Measurements from ENCODE around the gene ACMSD. TPM values are rescaled to one million over a fixed set of nuclear protein-coding genes. Genes with fewer than 3 reads are reported as not detected.
"Not testable (repeated sequence)": the region's sequence is repeated elsewhere in the genome, so short reads cannot be mapped to it uniquely, and the experiment has no call there.

Gene ACMSD
- 47.0 TPM for total RNA-seq

DNA sequence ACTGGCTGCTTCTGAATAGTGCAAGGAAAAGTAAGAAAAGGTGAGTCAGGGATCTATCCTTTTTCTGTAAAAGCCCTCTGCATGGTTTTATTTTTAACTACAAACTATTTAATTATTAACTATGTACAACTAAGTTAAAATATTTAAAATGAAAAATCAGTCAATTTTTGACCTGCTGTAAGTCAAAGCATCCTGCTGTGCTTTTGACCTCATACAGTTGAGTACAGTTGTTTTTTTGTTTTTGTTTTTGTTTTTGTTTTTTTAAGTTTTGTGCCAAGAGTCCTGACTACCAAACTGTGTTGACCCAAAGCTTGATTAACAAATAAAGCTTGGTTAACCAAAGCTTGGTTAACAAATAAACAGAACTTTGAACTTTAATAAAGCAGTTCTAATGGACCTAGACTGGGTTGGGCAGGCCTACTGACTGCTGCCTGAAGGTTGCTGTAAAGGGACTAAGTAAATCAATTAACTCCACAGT lies at the start of gene ACMSD:
Gene ACMSD (plus strand): TSS at position 474 of the 478 bp plus-strand sequence. CDS start 67 bp downstream, outside the sequence.
- no peak for DNase-seq (ENCODE audit: low spot score)

DNA sequence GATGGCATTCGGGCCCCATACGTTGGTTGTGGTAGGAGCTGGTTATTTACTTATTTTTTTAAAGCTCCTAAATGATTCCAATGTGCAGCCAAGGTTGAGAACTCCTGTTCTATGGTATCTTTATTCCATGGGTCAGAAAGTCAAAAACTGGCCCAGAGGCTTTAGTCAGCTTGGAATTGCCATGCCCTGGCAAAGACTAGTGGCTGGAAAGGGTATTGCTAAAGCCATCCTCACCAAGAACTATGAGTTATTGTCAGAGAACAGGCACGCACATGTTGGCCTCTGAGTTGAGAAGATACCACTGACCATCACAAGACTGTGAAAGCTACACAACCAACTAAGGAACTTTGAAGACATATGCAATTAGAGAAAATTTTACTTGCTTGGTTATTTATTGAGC lies 47.9 kb upstream of the ACMSD start:
- no peak for DNase-seq (ENCODE audit: low spot score)

DNA sequence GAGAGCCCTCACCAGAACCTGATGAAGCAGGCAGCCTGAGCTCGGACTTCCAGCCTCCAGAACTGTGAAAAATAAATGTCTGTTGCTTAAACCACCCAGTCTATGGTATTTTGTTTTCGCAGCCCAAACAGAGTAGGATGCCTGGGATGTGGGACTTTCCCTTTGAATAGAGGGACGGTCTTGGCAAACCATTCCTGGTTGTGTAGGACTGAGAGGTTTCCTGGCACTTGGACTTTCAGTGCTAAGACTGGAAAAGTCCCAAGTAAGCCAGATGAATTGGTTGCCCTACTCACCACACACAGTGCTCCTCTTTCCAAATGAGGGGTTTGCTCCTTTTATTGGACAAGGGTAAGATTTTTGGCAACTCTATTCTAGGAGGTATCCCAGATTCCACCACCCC lies 46.8 kb upstream of the ACMSD start:
- no peak for DNase-seq (ENCODE audit: low spot score)

DNA sequence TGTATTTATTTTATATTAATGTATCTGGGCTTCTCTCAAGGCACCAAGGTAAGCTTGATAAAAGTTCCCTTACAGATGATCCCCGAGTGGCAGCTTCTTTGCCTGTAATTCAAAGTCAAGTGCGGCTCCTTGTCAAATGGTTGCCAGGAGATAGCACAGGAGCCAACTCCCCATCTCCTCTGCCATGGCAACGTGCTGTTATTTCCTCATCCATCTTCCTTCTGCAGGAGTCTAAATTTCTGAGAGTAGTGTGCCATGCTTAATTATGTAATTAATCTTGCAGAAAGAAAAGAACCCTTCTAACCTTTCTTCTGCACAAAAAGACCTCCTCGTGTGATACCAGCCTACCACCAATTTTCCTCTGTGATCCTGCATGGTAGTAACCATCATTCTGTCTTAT lies 46.2 kb upstream of the ACMSD start:
- no peak for DNase-seq (ENCODE audit: low spot score)

DNA sequence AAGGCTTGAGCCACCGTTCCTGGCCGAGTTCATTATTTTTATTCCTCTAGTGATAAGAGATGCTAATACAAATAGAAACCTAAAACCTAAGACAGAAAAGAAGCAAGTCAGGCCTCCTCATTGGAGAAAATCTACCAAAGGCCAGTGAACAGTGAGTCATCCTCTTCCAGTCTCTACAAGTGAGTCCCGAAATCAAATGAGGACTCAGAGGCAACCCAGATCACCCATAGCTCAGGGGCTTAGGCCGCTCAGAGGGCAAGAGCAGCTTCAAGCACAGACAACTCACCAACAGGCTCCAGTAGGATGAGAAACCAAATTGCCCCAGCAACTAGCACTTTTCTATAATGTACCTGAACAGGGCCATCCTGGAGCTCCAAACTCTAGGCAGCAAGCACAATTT lies 42.7 kb upstream of the ACMSD start:
- DNase-seq (ENCODE audit: low spot score) = no peak

DNA sequence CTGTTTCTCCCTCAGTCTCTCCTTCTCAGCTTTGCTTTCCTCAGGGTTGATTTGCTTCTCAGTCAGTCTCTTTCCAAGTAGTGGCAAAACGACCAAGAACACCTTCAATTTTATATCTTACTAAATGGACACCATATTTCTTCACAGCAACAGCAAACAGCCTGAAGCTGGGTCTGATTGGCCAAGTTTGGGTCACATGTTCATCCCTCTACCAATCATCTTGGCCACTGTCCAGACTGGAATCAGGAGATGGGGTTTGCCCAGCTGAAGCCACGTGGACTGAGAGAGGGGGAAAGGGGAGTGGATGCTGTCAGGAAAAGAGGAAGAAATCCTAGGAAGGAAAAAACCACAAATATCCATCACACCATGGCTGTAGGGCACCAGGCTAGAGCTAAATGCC lies 42.0 kb upstream of the ACMSD start:
- DNase-seq (ENCODE audit: low spot score) = no peak

DNA sequence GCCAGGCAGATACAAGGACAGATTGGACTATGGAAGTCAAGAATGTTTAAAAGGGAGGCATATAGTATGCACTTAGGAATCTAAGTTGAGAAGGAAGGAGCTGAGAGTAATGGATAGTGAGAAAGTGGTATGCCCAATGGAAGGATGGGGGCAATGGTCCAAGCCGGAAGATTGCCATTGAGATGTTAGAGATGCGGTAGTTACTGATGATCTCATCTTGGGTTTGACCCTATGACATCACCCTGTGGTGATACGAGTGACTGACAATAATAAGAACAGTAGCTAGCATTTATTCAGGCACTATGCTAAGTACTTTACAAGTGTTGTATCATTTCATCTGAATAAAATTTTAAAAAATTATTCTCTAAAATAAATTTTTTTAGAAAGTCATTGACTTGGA lies 38.5 kb upstream of the ACMSD start:
- no peak for DNase-seq (ENCODE audit: low spot score)

DNA sequence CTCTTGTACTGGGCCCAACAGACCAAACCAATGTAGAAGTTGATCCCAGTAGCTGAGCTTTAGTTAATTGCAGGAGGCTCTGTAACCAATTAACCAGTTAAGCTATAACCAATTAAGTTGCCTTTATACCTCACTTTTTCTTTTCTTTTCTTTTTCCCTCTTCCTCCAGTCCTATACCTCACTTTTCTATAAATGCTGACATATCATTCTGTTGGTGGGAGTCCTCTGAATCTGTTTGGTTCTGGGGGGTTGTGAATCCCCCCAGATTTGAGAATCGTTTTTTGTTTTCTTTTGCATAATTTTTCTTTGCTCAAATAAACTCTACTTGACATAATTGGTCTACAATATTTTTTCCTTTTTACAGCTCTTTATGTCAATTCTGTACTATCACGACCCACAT lies 38.1 kb upstream of the ACMSD start:
- DNase-seq (ENCODE audit: low spot score) = no peak

DNA sequence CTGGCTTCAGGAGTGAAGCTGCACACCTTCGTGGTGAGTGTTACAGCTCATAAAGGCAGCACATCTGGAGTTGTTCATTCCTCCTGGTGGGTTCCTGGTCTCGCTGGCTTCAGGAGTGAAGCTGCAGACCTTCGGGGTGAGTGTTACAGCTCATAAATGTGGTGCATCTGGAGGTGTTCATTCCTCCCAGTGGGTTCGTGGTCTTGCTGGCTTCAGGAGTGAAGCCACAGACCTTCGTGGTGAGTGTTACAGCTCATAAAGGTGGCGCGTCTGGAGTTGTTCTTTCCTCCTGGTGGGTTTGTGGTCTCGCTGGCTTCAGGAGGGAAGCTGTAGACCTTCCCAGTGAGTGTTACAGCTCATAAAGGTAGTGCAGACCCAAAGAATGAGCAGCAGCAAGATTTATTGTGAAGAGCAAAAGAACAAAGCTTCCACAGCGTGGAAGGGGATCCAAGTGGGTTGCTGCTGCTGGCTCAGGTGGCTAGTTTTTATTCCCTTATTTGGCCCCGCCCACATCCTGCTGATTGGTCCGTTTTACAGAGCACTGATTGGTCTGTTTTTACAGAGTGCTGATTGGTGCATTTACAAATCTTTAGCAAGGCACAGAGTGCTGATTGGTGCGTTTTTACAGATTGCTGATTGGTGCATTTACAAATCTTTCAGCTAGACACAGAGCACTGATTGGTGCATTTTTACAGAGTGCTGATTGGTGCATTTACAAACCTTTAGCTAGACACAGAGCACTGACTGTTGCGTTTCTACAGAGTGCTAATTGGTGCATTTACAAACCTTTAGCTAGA lies 34.6 kb upstream of the ACMSD start:
- DNase-seq (ENCODE audit: low spot score) = not testable (repeated sequence)

DNA sequence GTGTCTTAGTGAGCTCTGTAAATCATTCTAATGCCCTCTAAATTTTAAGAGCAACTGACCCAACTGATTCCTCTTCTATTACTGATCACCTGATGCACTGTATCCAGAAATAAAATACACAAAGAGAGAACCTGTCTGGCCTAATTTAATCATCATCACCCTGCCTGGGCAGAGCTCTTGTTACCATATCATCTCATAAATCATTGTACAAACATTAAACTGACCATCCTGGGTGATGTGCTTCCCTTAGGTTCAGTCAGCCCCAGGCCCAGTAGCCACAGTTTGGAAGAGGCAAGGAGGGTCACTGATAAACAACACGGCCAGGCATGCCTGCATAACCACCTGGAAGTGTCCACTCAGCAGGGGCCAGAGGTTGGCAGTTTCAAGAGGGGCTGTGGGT lies 22.7 kb upstream of the ACMSD start:
- no peak for DNase-seq (ENCODE audit: low spot score)

DNA sequence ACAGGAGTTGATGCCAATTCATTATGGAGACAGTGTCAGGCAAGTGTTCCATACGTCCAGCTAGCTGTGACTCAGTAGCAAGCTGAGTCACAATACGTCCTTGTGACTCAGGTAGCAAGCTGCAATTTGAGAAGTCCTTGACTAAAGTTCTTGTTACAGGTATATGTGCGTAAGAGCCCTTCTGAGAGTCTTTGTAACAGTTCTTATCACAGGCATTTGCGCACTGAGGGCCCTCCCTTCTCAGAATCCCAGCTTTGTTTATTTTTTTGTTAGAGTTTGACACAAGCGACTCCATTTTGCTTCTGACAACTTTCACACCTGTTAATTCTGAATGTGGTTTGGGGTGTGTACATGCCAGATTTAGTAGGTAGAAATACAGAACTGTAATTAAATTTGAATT lies 20.1 kb upstream of the ACMSD start:
- no peak for DNase-seq (ENCODE audit: low spot score)

DNA sequence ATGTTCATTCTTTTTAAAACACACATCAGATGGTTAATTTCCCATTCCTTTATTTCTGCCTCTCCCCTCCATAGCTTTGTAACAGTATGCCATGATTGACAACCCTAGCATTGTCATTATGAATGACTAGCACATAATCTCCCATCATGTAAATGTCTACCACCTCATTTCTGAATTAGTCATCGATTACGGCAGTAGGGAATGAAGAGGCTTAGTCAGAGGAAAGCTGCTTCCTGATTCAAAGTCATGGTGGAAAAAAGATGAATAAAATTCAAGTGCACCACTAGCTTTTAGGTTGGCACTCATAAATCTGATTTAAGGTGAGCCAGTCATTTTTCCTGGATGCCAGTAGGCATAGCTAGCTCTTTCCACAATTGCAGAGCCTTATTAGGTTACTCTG lies 19.1 kb upstream of the ACMSD start:
- DNase-seq (ENCODE audit: low spot score) = no peak

DNA sequence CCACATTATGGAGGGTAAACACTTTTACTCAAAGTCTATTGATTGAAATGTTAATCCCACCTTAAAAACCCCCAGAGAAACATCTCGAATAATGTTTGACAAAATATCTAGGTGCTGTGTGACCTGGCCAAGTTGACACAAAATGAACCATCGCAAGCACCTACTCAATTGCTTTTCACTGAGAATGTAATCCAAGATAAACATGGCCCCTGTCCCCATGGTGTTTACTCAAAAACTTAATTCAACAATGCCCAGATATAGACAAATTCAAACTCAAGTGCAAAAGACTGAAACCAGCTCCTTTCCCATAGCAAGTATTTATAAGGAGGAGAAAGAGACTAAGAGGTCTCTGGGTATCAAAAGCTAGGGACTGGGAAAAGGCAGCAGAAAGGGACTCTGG lies 15.0 kb upstream of the ACMSD start:
- DNase-seq (ENCODE audit: low spot score) = no peak

DNA sequence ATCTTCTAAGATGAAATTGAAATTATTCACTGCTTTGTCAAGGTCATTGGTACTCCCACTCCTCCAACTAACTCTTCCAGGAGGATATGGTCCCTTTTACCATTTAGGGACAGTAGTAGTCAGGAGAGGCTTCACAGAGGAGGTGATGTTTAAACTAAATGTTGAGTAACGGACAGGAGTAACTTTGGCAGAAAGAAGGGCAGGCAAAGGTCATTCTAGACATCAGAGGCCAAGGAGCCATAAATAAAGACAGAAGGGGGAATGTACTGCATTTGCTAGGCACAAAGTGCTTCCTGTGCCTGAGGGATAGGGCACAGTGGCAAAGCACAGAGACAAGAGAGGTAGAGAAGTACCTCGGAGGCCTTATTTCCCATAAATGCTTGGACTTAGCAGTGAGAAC lies 14.6 kb upstream of the ACMSD start:
- DNase-seq (ENCODE audit: low spot score) = no peak

DNA sequence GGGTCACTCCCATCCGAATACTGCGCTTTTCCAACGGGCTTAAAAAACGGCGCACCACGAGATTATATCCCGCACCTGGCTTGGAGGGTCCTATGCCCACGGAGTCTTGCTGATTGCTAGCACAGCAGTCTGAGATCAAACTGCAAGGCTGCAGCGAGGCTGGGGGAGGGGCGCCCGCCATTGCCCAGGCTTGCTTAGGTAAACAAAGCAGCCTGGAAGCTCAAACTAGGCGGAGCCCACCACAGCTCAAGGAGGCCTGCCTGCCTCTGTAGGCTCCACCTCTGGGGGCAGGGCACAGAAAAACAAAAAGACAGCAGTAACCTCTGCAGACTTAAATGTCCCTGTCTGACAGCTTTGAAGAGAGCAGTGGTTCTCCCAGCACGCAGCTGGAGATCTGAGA lies 12.7 kb upstream of the ACMSD start:
- not testable (repeated sequence) for DNase-seq (ENCODE audit: low spot score)

DNA sequence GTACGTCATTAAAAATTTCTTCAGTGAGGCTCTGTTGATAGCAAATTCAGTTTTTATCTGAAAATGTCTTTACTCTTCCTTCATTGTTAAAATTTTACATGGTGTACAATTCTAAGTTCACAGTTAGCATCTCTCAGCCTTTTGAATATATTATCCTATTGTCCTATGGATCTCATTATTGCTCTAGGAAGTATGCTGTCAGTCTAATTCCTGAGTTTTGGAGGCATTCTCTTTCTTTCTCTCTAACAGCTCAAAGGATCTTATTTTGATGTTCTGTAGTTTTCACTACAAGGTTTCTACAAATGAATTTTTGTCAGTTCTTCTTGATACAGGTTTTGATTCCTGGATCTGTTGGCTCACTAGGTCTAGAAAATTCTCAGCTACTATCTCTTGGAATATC lies 2.9 kb upstream of the ACMSD start:
- no peak for DNase-seq (ENCODE audit: low spot score)

DNA sequence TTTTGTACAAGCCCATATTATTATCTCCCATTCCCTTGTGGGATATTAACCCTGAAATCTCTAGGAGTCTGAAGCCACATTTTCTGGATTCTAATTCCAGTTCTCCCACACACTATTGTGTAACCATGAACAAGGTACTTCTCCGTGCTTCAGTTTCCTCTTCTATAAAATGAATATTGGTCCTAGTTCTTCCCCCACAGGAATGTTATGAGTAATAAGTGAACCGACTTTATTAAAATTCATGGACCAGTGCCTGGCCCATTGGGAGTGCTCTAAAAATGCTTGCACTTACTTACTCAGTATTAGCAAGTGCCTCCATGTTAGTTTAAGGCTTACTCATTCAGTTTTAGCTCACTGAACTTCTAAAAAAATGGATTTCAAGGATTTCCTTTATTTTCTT lies 1.4 kb upstream of the ACMSD start:
- DNase-seq (ENCODE audit: low spot score) = no peak

DNA sequence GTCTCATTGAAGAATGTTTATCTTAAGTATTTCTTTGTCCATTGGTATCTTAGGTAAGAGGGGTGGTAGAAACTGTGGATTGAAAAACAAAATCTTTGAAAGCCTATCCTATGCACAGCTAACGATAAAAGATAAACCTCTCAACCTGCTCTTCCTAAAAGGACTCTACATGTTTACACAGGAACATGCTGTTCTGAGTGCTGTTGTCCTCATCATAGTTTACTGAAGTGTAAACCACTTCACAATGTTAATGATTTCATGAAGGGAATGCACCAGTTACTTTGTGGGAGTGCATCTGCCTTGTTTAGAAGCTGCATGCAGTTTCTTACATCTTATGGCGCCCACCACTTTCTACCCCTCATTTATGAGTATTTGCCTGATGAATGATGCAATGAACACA lies 1.2 kb downstream of the ACMSD start:
- no peak for DNase-seq (ENCODE audit: low spot score)

DNA sequence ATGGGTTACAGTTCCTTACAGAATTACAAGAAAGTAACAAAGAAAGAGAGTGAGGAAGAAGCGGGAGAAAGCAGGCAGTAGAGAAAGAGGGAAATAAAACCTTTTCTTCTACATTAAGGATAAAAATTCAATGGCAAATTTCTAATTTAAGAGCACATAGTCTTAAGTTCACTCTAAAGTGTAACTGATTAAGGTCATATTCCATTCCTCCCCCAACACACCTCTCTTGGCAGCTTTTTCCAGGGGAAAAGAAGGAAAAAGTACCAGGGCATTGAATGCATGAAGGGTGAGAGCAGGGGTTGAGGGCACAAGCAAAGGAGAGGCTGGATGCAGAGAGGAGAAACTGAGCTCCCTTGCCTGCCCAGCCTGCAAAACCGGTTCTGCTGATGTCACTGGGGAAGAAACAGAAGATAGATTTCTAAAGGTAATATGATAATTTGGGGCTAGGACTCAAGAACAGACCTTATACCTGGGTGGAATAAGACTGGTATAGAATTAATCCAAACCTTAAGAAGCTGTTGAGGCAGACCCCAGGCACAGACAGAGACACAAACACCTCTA lies 4.6 kb downstream of the ACMSD start:
- DNase-seq (ENCODE audit: low spot score) = peak; percentile 78

DNA sequence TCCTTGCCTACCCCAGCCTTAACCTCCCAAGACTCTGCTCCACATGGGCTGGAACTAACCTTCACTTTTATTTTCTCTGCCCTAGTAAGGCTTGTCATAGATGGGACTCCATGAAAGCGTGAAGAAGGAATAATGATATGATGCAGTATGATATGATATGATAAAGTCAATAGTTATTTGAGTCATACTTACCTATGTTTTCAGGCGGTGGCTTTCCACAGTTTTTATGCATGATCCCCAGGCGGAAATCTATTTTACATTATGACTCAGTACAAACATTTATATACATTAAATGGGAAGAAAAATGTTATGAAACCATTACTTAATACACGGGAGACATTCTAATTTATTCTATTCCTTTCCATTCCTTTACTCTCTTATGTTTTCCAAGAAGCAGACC lies 5.6 kb downstream of the ACMSD start:
- no peak for DNase-seq (ENCODE audit: low spot score)

DNA sequence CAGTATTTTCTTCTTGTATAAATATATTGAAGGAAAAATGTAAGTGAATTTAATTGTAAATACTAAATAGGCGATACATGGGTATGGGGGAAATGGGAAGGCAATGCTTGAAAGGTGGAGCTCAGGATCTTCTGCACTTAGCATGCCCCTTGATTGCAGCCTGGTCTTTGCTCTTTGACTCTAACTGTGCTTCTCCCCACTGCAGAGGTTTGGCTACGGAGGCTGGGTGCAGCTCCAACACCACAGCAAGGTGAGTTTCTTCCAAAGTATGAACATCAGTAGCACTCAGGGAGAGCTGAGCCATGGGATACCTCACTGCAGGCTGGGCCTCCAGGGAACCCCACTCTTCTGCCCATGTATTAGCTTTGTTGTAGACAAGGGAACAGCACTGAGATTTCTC lies 6.6 kb downstream of the ACMSD start:
- no peak for DNase-seq (ENCODE audit: low spot score)

DNA sequence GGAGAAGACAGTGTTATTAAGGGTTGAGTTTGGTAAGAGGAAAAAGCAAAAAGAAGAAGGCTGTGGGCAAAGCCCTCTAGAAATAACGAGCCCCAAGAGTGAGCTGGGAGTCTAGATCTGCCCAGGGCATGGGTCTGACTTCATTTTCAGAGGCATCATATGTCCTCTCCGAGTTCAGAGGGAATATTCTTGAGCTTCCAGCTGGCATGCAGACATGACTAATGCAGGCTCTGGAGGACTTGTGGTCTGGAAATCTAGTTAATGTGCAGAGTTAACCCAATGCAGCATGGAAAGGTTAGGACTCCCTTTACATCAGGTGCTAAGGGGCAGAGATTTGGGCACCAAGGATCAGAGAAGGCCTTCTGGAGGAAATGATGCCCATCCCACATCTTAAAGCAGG lies 7.3 kb downstream of the ACMSD start:
- DNase-seq (ENCODE audit: low spot score) = no peak

DNA sequence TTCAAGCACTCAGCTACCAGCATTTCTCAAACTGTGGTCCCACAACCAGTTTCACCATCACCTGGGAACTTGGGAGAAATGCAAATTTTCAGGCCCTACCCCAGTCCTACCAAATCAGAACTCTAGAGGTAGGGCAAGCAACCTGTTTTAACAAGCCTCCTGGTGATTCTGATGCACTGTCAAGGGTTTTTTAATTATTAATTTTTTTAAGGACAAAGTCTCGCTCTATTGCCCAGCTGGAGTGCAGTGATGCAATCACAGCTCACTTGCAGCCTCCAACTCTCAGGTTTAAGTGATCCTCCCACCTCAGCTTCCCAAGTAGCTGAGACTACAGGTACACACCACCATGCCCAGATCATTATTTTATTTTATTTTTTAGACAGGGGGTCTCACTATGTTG lies 7.8 kb downstream of the ACMSD start:
- no peak for DNase-seq (ENCODE audit: low spot score)

DNA sequence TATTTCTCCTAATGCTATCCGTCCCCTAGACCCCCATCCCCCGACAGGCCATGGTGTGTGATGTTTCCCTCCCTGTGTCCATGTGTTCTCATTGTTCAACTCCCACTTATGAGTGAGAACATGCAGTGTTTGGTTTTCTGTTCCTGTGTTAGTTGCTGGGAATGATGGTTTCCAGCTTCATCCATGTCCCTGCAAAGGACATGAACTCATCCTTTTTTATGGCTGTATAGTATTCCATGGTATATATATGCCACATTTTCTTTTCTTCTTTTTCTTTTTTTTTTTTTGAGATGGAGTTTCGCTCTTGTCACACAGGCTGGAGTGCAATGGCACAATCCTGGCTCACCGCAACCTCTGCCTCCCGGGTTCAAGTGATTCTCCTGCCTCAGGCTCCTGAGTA lies 9.2 kb downstream of the ACMSD start:
- DNase-seq (ENCODE audit: low spot score) = not testable (repeated sequence)
